ENCODE data around the gene TFPT.

Gene TFPT

DNA sequence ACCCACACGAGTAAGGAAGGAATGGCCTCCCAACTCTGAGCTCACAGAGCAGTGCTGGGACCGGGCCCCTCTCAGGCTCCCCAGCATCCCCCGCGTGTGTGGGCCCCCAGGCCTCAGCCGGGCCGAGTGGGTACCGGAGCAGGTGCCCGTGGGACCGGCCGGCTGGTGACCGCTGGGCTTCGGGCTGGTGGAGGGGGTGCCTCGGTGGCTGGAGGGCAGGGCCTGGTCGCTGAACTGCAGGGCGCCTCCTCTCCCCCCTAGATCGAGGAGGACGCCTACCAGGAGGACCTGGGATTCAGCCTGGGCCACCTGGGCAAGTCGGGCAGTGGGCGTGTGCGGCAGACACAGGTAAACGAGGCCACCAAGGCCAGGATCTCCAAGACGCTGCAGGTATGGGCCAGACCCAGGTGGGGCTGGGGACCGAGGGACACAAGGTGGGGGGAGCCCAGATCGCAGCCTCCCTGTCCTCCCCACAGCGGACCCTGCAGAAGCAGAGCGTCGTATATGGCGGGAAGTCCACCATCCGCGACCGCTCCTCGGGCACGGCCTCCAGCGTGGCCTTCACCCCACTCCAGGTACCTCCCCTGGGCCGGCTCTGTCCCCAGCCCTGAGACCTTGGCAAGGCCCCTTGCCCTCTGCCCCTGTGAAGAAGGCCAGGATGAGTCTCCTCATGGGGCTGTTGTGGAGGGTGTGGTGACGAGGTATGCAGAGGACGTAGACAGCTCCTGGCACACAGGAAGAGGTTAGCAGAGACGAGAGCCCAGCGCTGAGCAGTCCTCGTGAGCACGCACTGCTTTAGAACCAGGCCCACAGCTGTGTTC is 13.5 kb upstream of the TFPT start:
- no peak overlapping the region for H3K4me3 ChIP-seq (ENCODE audit: low read length)
- TF ChIP-seq, protein P1, sequence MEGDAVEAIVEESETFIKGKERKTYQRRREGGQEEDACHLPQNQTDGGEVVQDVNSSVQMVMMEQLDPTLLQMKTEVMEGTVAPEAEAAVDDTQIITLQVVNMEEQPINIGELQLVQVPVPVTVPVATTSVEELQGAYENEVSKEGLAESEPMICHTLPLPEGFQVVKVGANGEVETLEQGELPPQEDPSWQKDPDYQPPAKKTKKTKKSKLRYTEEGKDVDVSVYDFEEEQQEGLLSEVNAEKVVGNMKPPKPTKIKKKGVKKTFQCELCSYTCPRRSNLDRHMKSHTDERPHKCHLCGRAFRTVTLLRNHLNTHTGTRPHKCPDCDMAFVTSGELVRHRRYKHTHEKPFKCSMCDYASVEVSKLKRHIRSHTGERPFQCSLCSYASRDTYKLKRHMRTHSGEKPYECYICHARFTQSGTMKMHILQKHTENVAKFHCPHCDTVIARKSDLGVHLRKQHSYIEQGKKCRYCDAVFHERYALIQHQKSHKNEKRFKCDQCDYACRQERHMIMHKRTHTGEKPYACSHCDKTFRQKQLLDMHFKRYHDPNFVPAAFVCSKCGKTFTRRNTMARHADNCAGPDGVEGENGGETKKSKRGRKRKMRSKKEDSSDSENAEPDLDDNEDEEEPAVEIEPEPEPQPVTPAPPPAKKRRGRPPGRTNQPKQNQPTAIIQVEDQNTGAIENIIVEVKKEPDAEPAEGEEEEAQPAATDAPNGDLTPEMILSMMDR (IDR thresholded peaks at IDR 0.05; ENCODE audit: insufficient read depth, low read depth, low read length, missing control alignments) = no peak
- no peak for DNase-seq (ENCODE audit: low read depth)

DNA sequence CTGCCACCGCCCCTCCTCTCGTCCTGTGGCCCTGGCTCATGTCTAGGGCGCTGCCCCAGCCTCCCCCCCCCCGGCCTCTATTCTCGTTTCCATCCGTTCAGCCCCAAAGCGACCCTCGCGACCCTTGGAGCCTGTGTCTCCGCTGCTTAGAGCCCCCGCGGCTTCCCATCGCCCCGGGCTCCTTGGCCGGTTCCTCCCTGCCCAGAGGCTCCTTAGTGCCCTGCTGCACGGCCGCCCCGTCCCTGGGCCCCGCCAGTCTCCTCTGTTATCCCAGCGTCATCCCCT is 12.9 kb upstream of the TFPT start:
- TF ChIP-seq, protein P1 (IDR thresholded peaks at IDR 0.05; ENCODE audit: insufficient read depth, low read depth, low read length, missing control alignments) = no peak
- H3K4me3 ChIP-seq (ENCODE audit: low read length) = no peak overlapping the region
- no peak for DNase-seq (ENCODE audit: low read depth)

DNA sequence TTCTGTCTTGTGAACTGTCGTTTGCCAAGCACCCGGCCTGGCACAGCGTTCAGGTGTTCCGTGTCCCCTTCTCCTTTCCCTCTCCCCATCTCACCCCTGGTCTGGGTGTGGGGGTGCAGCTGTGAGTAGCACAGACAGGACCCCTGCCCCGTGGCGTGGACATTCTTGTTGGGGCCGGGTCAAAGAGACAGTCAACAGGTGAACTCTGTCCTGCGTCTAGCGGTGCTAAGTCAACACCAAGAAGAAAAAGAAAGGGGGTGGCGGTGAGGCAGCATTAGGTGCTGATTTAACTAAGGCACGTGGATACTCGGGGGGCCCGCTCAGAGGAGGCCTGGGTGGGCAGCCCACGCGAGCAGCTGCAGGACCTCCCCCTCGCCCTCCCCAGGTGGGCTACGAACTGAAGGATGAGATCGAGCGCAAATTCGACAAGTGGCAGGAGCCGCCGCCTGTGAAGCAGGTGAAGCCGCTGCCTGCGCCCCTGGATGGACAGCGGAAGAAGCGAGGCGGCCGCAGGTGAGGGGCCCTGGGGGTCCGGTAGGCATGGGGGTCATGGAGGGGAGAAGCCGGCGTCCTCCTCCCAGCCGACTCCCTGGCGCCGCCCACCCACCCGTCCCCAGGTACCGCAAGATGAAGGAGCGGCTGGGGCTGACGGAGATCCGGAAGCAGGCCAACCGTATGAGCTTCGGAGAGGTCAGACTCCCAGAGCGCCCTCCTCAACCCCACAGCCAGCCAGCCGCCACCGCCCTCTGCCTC is 12.4 kb upstream of the TFPT start:
- no peak overlapping the region for H3K4me3 ChIP-seq (ENCODE audit: low read length)
- TF ChIP-seq, protein P1 (IDR thresholded peaks at IDR 0.05; ENCODE audit: insufficient read depth, low read depth, low read length, missing control alignments) = no peak
- no peak for DNase-seq (ENCODE audit: low read depth)

DNA sequence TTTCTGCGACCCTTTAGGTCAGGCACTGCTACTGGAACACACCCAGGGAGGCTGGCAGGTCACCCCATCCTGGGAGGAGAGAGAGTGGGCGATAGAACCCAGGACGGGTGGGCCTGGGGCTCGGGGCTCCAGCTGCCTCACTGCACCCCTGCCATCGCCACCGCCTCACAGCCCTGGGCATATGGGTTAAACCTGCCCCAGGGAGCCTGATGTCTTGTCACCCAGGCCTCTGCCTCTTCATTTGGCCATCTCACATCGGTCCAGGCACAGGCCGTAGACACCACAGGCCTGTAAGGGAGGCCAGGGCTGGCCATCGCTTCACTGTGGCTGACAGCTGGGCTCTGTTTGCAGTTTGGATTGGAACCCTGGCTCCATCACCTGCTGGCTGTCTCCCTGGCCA is 10.3 kb upstream of the TFPT start:
- no peak overlapping the region for H3K4me3 ChIP-seq (ENCODE audit: low read length)
- DNase-seq (ENCODE audit: low read depth) = no peak
- TF ChIP-seq, protein P1 (IDR thresholded peaks at IDR 0.05; ENCODE audit: insufficient read depth, low read depth, low read length, missing control alignments) = no peak

DNA sequence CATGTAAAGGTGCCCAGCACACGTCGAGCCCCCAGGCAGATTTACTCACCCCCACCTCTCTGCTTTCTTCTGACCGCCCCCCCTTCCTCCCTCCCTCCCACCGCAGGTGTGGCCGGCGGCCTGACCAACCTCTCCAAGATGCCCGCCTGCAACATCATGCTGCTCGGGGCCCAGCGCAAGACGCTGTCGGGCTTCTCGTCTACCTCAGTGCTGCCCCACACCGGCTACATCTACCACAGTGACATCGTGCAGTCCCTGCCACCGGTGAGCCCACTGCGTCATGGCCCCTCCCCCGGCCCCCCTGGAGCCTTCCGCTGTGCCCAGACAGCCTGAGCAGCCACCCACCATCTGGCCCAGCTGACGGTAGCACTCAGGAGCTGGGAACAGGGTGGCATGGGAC is 8.9 kb upstream of the TFPT start:
- H3K4me3 ChIP-seq (ENCODE audit: low read length) = no peak overlapping the region
- TF ChIP-seq, protein P1 (IDR thresholded peaks at IDR 0.05; ENCODE audit: insufficient read depth, low read depth, low read length, missing control alignments) = no peak
- no peak for DNase-seq (ENCODE audit: low read depth)

DNA sequence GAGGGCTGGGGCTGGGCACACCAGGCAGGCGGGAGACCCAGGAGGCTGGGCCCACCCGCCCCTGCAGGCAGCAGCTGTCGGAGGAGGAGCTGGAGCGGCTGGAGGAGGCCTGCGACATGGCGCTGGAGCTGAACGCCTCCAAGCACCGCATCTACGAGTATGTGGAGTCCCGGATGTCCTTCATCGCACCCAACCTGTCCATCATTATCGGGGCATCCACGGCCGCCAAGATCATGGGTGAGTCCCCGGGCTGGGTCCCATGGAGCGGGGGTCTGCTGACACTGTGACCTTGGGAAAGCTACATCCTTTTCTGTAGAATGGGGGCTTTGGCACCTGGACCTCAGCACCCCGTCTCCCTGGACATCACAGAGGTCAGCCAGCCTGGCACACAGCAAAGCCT is 8.2 kb upstream of the TFPT start:
- H3K4me3 ChIP-seq (ENCODE audit: low read length) = no peak overlapping the region
- no peak for DNase-seq (ENCODE audit: low read depth)
- TF ChIP-seq, protein P1 (IDR thresholded peaks at IDR 0.05; ENCODE audit: insufficient read depth, low read depth, low read length, missing control alignments) = no peak

Data from epithelial cell of esophagus (primary cell).